Smooth muscle cell (in vitro differentiated cells): ENCODE measurements around the gene C22orf23. TPM values are rescaled to one million over a fixed set of nuclear protein-coding genes. Genes with fewer than 3 reads are reported as not detected.

Experiments
- DNase-seq: peaks from one replicate; lab custom pipeline; 2025; ENCODE audit not compliant: unreplicated experiment; lab: John Stamatoyannopoulos, UW
- H2AFZ ChIP-seq: fragments of 200-600 bp; sonication (generic); 2 replicates; pipeline ENCODE4 v1.6.0; 2016; ENCODE audit warnings: antibody characterized with exemption, low read depth, mild to moderate bottlenecking
- H3F3A ChIP-seq: fragments of 200-600 bp; sonication (generic); 2 replicates; pipeline ENCODE4 v1.6.0; 2017; ENCODE audit warnings: antibody characterized with exemption, low read depth
- H3K27ac ChIP-seq: fragments of 200-600 bp; sonication (generic); 2 replicates; pipeline ENCODE4 v1.5.1; 2016; ENCODE audit warnings: low read depth, mild to moderate bottlenecking
- H3K27me3 ChIP-seq: fragments of 200-600 bp; sonication (generic); 2 replicates; pipeline ENCODE4 v1.6.1; 2016; ENCODE audit warnings: low read depth, mild to moderate bottlenecking
- H3K36me3 ChIP-seq: fragments of 200-600 bp; sonication (generic); 2 replicates; pipeline ENCODE4 v1.5.1; 2016; ENCODE audit warnings: low read depth
- H3K4me1 ChIP-seq: fragments of 200-600 bp; sonication (generic); 2 replicates; pipeline ENCODE4 v1.5.1; 2016; ENCODE audit warnings: low read depth
- H3K4me2 ChIP-seq: fragments of 200-600 bp; sonication (generic); 2 replicates; pipeline ENCODE4 v1.6.0; 2016; ENCODE audit warnings: mild to moderate bottlenecking
- H3K4me3 ChIP-seq: fragments of 200-600 bp; sonication (generic); 2 replicates; pipeline ENCODE4 v1.5.1; 2016; ENCODE audit warnings: mild to moderate bottlenecking
- H3K79me2 ChIP-seq: fragments of 200-600 bp; sonication (generic); 2 replicates; pipeline ENCODE4 v1.6.0; 2016; ENCODE audit warnings: low read depth, mild to moderate bottlenecking
- H3K9ac ChIP-seq: fragments of 200-600 bp; sonication (generic); 2 replicates; pipeline ENCODE4 v1.6.0; 2016; ENCODE audit warnings: low read depth
- H3K9me3 ChIP-seq: fragments of 200-600 bp; sonication (generic); replicated peaks from 2 replicates; pipeline ENCODE4 v1.5.1; 2016; ENCODE audit warnings: low read depth
- H4K20me1 ChIP-seq: fragments of 200-600 bp; sonication (generic); 2 replicates; pipeline ENCODE4 v1.6.0; 2016; ENCODE audit warnings: low read depth
- WGBS: methylation state at CpG from one replicate; pipeline ENCODE4 v1.1.7; 2016; ENCODE audit warnings: low lambda C conversion rate; 5-methylcytosine and 5-hydroxymethylcytosine counted together
- polyA plus RNA-seq: library from polyadenylated mRNA; unstranded; fragments of >200 nt; fragmentation: Nextera tagmentation; extraction: Ambion mirVana; gene quantifications from 2 replicates; pipeline ENCODE4 v1.2.1, GENCODE V29; 2016
- total RNA-seq: library from RNA; depleted of rRNA; stranded (reverse); fragments of >200 nt; gene quantifications from 2 replicates; pipeline ENCODE4 v1.2.3, GENCODE V29; 2014
- TF ChIP-seq, protein P1 (sequence below): fragments of 200-600 bp; sonication (generic); IDR thresholded peaks from 2 replicates; pipeline ENCODE4 v1.5.1; 2017; ENCODE audit warnings: borderline replicate concordance, mild to moderate bottlenecking, antibody characterized with exemption; ENCODE audit not compliant: insufficient read depth, poor library complexity, severe bottlenecking

The C22orf23 gene
- total and polyA plus RNA-seq, 2 experiments from 2014 or later, result 0.18 to 2.4 TPM

DNA sequence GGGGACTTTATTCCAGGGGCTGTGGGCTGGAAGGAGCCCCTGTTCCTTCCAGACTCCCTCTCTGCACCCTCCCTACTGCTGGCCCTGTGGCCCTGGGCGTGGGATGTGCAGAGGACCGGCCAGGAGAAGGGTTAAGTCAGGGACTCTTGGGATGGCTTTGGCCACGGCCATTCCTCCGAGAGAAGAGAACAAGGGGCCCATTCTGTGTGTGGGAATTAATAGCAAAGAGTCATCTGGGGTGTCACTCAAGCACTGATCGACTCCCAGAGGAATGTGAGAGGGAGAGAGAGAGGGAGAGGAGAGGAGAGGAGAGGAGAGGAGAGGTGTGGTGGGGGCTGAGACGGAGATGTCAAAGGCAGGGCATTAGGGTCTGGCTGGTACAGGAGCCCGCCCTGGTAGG lies 45.1 kb upstream of the C22orf23 start:
- Histone ChIP-seq H3K4me2 (no peak overlapping the region), H2AFZ (no peak overlapping the region), H4K20me1 (no peaks in the 10 kb centered on the region), H3K4me1 (peaks cover 7% of the 10 kb centered on the region), H3F3A (no peaks in the 10 kb centered on the region), H3K27me3 (no peaks in the 10 kb centered on the region), H3K4me3 (no peak overlapping the region), H3K36me3 (no peaks in the 10 kb centered on the region), H3K79me2 (no peaks in the 10 kb centered on the region), H3K27ac (no peak overlapping the region), H3K9me3 (no peaks in the 10 kb centered on the region), H3K9ac (no peak overlapping the region)
- TF ChIP-seq, protein P1, sequence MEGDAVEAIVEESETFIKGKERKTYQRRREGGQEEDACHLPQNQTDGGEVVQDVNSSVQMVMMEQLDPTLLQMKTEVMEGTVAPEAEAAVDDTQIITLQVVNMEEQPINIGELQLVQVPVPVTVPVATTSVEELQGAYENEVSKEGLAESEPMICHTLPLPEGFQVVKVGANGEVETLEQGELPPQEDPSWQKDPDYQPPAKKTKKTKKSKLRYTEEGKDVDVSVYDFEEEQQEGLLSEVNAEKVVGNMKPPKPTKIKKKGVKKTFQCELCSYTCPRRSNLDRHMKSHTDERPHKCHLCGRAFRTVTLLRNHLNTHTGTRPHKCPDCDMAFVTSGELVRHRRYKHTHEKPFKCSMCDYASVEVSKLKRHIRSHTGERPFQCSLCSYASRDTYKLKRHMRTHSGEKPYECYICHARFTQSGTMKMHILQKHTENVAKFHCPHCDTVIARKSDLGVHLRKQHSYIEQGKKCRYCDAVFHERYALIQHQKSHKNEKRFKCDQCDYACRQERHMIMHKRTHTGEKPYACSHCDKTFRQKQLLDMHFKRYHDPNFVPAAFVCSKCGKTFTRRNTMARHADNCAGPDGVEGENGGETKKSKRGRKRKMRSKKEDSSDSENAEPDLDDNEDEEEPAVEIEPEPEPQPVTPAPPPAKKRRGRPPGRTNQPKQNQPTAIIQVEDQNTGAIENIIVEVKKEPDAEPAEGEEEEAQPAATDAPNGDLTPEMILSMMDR, result no peak
- no peak for DNase-seq
- WGBS, result 72% methylated on average over 7 of the region's 7 CpGs

DNA sequence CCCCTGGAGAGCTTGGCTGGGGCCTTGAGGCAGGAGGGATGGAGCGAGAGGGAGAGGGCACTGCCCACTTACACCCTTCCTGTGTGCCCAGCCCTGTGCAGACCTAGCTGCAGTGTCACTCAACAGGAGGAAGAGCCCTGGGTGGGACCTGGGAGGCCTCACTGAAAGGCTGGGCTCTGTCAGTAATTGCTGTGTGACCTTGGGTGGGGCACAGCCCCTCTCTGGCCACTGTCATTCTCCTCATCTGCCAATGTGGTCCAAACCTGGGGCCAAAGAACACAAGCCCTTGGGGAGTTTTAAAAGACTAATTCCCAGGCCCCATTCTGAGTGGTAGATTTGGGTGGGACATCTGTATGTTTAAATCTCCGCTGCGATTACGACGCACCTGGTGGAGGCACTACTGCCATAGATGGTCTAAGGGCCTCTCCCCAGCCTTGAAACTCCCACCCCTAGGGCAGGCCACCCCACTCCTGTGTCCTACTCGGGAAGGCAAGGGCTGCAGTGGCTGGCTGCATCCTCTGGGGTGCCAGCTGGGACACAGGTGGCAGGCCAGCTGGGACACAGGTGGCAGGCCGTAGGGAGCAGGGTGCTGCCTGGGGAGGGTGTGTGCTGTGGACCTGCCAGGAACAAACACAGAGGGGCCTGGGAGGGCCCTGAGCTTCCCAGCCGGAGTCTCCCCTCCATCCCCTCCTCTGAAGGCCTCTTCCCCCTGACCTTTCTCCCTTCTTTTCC lies 43.3 kb upstream of the C22orf23 start:
- H3K79me2 ChIP-seq, result no peaks in the 10 kb centered on the region
- H3K4me1 ChIP-seq, result peaks cover 7% of the 10 kb centered on the region
- no peak overlapping the region for H3K4me2 ChIP-seq
- no peaks in the 10 kb centered on the region for H3K27me3 ChIP-seq
- WGBS, result 98% methylated on average over 8 of the region's 8 CpGs
- DNase-seq, result no peak
- no peaks in the 10 kb centered on the region for H3F3A ChIP-seq
- H3K9me3 ChIP-seq, result no peaks in the 10 kb centered on the region
- no peak overlapping the region for H2AFZ ChIP-seq
- no peak overlapping the region for H3K27ac ChIP-seq
- no peaks in the 10 kb centered on the region for H4K20me1 ChIP-seq
- no peak overlapping the region for H3K4me3 ChIP-seq
- TF ChIP-seq, protein P1, result no peak
- no peak overlapping the region for H3K9ac ChIP-seq
- H3K36me3 ChIP-seq, result no peaks in the 10 kb centered on the region

DNA sequence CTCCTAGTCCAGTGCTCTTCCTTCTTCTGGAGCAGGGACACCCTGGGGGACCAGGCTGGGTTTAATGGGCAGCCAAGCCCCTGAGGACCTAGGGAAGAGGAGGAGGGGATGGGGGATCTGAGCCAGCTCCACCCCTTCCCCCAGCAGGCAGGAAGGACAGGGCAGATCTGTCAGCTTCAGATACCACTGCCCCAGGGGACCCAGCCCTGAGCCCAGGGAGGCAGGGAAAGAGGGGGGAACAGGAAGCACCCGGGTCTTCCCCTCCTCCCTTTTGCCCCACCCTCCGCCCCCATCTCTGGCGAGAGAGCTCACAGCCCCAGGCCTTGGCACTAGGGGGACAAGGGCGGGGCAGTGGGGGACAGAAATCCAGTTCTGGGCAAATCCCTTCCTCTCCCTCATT lies 42.7 kb upstream of the C22orf23 start:
- H2AFZ ChIP-seq, result no peak overlapping the region
- H3K27ac ChIP-seq, result no peak overlapping the region
- no peak overlapping the region for H3K4me2 ChIP-seq
- no peaks in the 10 kb centered on the region for H4K20me1 ChIP-seq
- H3K36me3 ChIP-seq, result no peaks in the 10 kb centered on the region
- no peak overlapping the region for H3K4me3 ChIP-seq
- no peaks in the 10 kb centered on the region for H3K27me3 ChIP-seq
- H3K4me1 ChIP-seq, result peaks cover 7% of the 10 kb centered on the region
- no peaks in the 10 kb centered on the region for H3F3A ChIP-seq
- TF ChIP-seq, protein P1, result no peak
- no peaks in the 10 kb centered on the region for H3K9me3 ChIP-seq
- no peak for DNase-seq
- no CpG with 5 or more reads among the region's 4 CpGs for WGBS
- H3K9ac ChIP-seq, result no peak overlapping the region
- H3K79me2 ChIP-seq, result no peaks in the 10 kb centered on the region

DNA sequence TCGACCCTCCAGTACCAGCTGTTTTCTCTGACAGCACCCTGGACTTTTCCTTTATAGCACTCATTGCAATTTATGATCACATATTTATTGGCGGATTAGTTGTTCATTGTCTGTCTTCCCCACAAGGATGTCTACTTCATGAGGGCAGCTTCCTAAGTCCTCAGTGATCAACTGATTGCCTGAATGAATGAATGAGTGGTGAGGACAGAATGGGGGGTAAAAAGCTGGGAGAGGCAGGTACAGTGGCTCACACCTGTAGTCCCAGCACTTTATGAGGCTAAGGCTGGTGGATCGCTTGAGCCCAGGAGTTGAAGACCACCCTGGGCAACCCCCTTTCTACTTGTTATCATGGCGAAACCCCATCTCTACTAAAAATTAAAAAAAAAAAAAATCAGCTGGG lies 42.1 kb upstream of the C22orf23 start:
- no peaks in the 10 kb centered on the region for H3K9me3 ChIP-seq
- H3K79me2 ChIP-seq, result no peaks in the 10 kb centered on the region
- H3K4me3 ChIP-seq, result no peak overlapping the region
- H3K9ac ChIP-seq, result no peak overlapping the region
- H3K27ac ChIP-seq, result no peak overlapping the region
- no peak for DNase-seq
- H3K36me3 ChIP-seq, result no peaks in the 10 kb centered on the region
- 94% methylated on average over 4 of the region's 4 CpGs for WGBS
- no peaks in the 10 kb centered on the region for H3K27me3 ChIP-seq
- H4K20me1 ChIP-seq, result no peaks in the 10 kb centered on the region
- H3K4me2 ChIP-seq, result no peak overlapping the region
- no peak overlapping the region for H2AFZ ChIP-seq
- TF ChIP-seq, protein P1, result no peak
- peaks cover 7% of the 10 kb centered on the region for H3K4me1 ChIP-seq
- H3F3A ChIP-seq, result no peaks in the 10 kb centered on the region
